Smooth muscle cell (in vitro differentiated cells): ENCODE results near the gene LIMA1. TPM values are rescaled to one million over a fixed set of nuclear protein-coding genes. Genes with fewer than 3 reads are reported as not detected.
"Not testable (repeated sequence)": the region's sequence is repeated elsewhere in the genome, so short reads cannot be mapped to it uniquely, and the experiment has no call there.

ENCODE experiments used
- DNase-seq: peaks from one replicate; lab custom pipeline; 2025; ENCODE audit not compliant: unreplicated experiment; lab: John Stamatoyannopoulos, UW
- H2AFZ ChIP-seq: fragments of 200-600 bp; sonication (generic); 2 replicates; pipeline ENCODE4 v1.6.0; 2016; ENCODE audit warnings: antibody characterized with exemption, low read depth, mild to moderate bottlenecking
- H3F3A ChIP-seq: fragments of 200-600 bp; sonication (generic); 2 replicates; pipeline ENCODE4 v1.6.0; 2017; ENCODE audit warnings: antibody characterized with exemption, low read depth
- H3K27ac ChIP-seq: fragments of 200-600 bp; sonication (generic); 2 replicates; pipeline ENCODE4 v1.5.1; 2016; ENCODE audit warnings: low read depth, mild to moderate bottlenecking
- H3K27me3 ChIP-seq: fragments of 200-600 bp; sonication (generic); 2 replicates; pipeline ENCODE4 v1.6.1; 2016; ENCODE audit warnings: low read depth, mild to moderate bottlenecking
- H3K36me3 ChIP-seq: fragments of 200-600 bp; sonication (generic); 2 replicates; pipeline ENCODE4 v1.5.1; 2016; ENCODE audit warnings: low read depth
- H3K4me1 ChIP-seq: fragments of 200-600 bp; sonication (generic); 2 replicates; pipeline ENCODE4 v1.5.1; 2016; ENCODE audit warnings: low read depth
- H3K4me2 ChIP-seq: fragments of 200-600 bp; sonication (generic); 2 replicates; pipeline ENCODE4 v1.6.0; 2016; ENCODE audit warnings: mild to moderate bottlenecking
- H3K4me3 ChIP-seq: fragments of 200-600 bp; sonication (generic); 2 replicates; pipeline ENCODE4 v1.5.1; 2016; ENCODE audit warnings: mild to moderate bottlenecking
- H3K79me2 ChIP-seq: fragments of 200-600 bp; sonication (generic); 2 replicates; pipeline ENCODE4 v1.6.0; 2016; ENCODE audit warnings: low read depth, mild to moderate bottlenecking
- H3K9ac ChIP-seq: fragments of 200-600 bp; sonication (generic); 2 replicates; pipeline ENCODE4 v1.6.0; 2016; ENCODE audit warnings: low read depth
- H3K9me3 ChIP-seq: fragments of 200-600 bp; sonication (generic); replicated peaks from 2 replicates; pipeline ENCODE4 v1.5.1; 2016; ENCODE audit warnings: low read depth
- H4K20me1 ChIP-seq: fragments of 200-600 bp; sonication (generic); 2 replicates; pipeline ENCODE4 v1.6.0; 2016; ENCODE audit warnings: low read depth
- WGBS: methylation state at CpG from one replicate; pipeline ENCODE4 v1.1.7; 2016; ENCODE audit warnings: low lambda C conversion rate; 5-methylcytosine and 5-hydroxymethylcytosine counted together
- polyA plus RNA-seq: library from polyadenylated mRNA; unstranded; fragments of >200 nt; fragmentation: Nextera tagmentation; extraction: Ambion mirVana; gene quantifications from 2 replicates; pipeline ENCODE4 v1.2.1, GENCODE V29; 2016
- total RNA-seq: library from RNA; depleted of rRNA; stranded (reverse); fragments of >200 nt; gene quantifications from 2 replicates; pipeline ENCODE4 v1.2.3, GENCODE V29; 2014
- TF ChIP-seq, protein P1 (sequence below): fragments of 200-600 bp; sonication (generic); IDR thresholded peaks from 2 replicates; pipeline ENCODE4 v1.5.1; 2017; ENCODE audit warnings: borderline replicate concordance, mild to moderate bottlenecking, antibody characterized with exemption; ENCODE audit not compliant: insufficient read depth, poor library complexity, severe bottlenecking

LIMA1 gene
- total and polyA plus RNA-seq, 2 experiments from 2014 or later, result 39.6 to 154 TPM

DNA sequence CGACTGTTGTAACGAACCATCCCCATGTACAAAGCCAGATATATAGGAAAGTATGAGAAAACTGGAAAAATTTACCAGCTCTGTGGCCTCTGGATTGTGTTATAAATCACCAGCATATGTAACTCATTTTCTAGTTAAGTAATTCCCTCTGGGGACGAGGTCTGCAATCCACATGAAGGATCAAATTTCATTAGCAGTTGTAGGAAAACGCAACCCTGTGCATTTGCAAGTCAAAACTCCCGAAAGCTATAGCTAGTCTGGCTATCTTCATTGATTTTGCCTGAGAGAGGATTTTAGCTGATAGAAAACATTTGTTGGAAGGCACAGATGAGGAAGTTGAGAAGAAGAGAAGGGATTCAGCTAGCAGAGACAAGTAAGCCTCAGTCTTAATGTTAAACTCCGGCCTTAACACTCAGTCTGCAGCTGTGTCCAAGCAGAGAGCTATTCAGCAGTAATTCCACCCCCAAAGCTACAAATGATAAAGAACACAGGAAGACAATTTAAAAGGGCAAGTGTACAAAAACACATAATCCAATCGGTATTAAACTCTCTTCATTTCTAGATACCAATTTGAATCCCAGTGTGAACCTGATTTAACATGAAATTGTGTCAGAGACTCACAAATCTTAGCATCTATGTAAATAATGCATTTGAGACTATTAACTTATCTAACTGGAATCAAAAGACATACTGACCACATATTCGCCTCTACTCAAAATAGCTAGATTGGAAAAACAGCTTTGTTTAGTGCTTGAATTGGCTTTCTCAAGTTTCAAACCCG is 61.9 kb downstream of the LIMA1 start:
- WGBS, result under 1% methylated on average over 9 of the region's 9 CpGs
- Histone ChIP-seq H3K4me3 (peak overlapping the region; percentile 63), H3K36me3 (no peaks in the 10 kb centered on the region), H3K9ac (peak overlapping the region; percentile 95), H3K79me2 (peaks cover 42% of the 10 kb centered on the region), H3K9me3 (no peaks in the 10 kb centered on the region), H3K4me1 (peaks cover 17% of the 10 kb centered on the region), H3K4me2 (peak overlapping the region; percentile 90), H3K27me3 (no peaks in the 10 kb centered on the region), H3K27ac (peak overlapping the region; percentile 98), H4K20me1 (peaks cover 27% of the 10 kb centered on the region), H3F3A (peaks cover 32% of the 10 kb centered on the region), H2AFZ (no peak overlapping the region)
- DNase-seq, result no peak
- TF ChIP-seq, protein P1, sequence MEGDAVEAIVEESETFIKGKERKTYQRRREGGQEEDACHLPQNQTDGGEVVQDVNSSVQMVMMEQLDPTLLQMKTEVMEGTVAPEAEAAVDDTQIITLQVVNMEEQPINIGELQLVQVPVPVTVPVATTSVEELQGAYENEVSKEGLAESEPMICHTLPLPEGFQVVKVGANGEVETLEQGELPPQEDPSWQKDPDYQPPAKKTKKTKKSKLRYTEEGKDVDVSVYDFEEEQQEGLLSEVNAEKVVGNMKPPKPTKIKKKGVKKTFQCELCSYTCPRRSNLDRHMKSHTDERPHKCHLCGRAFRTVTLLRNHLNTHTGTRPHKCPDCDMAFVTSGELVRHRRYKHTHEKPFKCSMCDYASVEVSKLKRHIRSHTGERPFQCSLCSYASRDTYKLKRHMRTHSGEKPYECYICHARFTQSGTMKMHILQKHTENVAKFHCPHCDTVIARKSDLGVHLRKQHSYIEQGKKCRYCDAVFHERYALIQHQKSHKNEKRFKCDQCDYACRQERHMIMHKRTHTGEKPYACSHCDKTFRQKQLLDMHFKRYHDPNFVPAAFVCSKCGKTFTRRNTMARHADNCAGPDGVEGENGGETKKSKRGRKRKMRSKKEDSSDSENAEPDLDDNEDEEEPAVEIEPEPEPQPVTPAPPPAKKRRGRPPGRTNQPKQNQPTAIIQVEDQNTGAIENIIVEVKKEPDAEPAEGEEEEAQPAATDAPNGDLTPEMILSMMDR, result no peak

DNA sequence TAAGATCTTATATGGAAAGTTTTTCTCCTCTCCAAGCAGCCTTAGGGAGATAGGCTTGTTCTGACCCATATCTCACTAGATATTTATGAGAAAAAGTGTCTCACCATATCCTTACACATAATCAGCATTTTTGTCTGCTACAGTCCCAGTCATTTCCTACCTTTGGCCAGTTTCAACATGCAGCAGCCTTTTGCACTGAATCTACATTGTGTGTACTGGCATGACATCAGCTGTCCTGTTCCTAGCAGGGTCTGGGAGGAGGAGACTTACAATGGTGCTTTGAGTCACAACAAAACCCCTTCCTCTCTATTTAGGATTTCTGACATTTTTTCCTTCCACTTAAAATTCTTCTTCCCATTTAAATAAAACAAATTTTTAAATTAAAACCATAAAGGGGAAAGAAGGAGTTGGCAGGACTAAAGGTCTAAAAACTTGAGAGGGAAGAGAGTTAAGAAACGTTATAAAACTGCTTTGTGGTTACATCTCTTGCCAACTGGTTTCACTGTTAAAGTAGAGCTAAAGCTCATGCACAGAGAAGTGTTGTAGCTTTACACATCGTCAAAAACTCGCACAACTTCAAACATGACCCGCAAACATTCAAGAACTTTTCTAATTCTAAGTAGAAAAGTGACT is 62.8 kb downstream of the LIMA1 start:
- Histone ChIP-seq H3K9ac (peak overlapping the region; percentile 95), H4K20me1 (peaks cover 30% of the 10 kb centered on the region)
- no peak for DNase-seq

DNA sequence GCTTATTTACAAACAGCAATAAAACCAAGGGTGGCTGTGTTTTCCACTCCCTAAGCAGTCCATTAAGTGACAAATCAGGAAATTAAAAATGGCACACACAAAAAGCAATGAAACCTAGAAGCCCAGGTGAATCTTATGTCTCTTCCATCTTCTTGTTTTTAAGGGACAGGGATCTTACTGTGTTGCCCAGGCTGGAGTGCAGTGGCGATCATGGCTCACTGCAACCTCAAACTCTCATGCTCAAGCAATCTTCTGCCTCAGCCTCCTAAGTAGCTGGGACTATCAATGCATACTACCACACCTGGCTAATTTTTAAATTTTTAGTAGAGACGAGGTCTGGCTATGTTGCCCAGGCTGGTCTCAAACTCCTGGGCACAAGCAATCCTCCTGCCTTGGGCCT is 63.8 kb downstream of the LIMA1 start:
- peaks cover 17% of the 10 kb centered on the region for H3K4me1 ChIP-seq
- H3K36me3 ChIP-seq, result no peaks in the 10 kb centered on the region
- no peak overlapping the region for H2AFZ ChIP-seq
- H3K27ac ChIP-seq, result peak overlapping the region; percentile 98
- peaks cover 31% of the 10 kb centered on the region for H3F3A ChIP-seq
- H3K4me2 ChIP-seq, result peak overlapping the region; percentile 90
- no peaks in the 10 kb centered on the region for H3K9me3 ChIP-seq
- H3K9ac ChIP-seq, result peak overlapping the region; percentile 95
- H3K79me2 ChIP-seq, result peaks cover 61% of the 10 kb centered on the region
- DNase-seq, result no peak
- no peaks in the 10 kb centered on the region for H3K27me3 ChIP-seq
- TF ChIP-seq, protein P1, result no peak
- H3K4me3 ChIP-seq, result peak overlapping the region; percentile 63
- peaks cover 37% of the 10 kb centered on the region for H4K20me1 ChIP-seq
- WGBS, result 98% methylated on average over 2 of the region's 2 CpGs

More for the DNA sequence above, 62.8 kb downstream of the LIMA1 start:
- Histone ChIP-seq H2AFZ (no peak overlapping the region), H3K36me3 (no peaks in the 10 kb centered on the region), H3K27me3 (no peaks in the 10 kb centered on the region), H3K27ac (peak overlapping the region; percentile 98), H3K9me3 (no peaks in the 10 kb centered on the region), H3K4me1 (peaks cover 17% of the 10 kb centered on the region), H3K4me3 (peak overlapping the region; percentile 63), H3F3A (peaks cover 32% of the 10 kb centered on the region), H3K79me2 (peaks cover 52% of the 10 kb centered on the region), H3K4me2 (peak overlapping the region; percentile 90)
- TF ChIP-seq, protein P1, result no peak
- 3% methylated on average over 4 of the region's 4 CpGs for WGBS

DNA sequence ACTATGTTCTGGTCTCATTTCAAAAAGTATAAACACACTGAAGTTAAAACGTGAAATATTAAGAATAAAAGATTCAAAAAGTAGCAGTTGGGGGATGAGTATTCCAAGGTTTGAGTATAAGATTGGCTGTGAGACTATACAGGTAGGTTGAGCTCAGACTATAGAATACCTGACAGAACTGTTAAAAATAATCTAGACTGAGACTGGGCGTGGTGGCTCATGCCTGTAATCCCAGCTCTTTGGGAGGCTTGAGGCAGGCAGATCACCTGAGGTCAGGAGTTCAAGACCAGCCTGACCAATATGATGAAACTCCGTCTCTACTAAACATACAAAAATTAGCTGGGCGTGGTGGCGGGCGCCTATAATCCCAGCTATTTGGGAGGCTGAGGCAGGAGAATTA is 64.3 kb downstream of the LIMA1 start:
- not testable (repeated sequence) for H3K27me3 ChIP-seq, H3K36me3 ChIP-seq, H2AFZ ChIP-seq, H3K9ac ChIP-seq, H3K9me3 ChIP-seq, DNase-seq, H3K4me3 ChIP-seq
- H3K4me1 ChIP-seq, result peaks cover 12% of the 10 kb centered on the region
- H4K20me1 ChIP-seq, result peaks cover 42% of the 10 kb centered on the region
- WGBS, result 96% methylated on average over 6 of the region's 6 CpGs
- peak overlapping the region; percentile 98 for H3K27ac ChIP-seq
- H3K79me2 ChIP-seq, result peaks cover 66% of the 10 kb centered on the region
- peaks cover 26% of the 10 kb centered on the region for H3F3A ChIP-seq
- H3K4me2 ChIP-seq, result peak overlapping the region; percentile 90
